ENCODE results near the gene UBE2Q2. TPM values are rescaled to one million over a fixed set of nuclear protein-coding genes. Genes with fewer than 3 reads are reported as not detected.
A peak's percentile ranks its signal among the peaks of the same experiment; 100 is the strongest.

UBE2Q2 gene
- total and polyA plus RNA-seq, 2 of the 4 experiments (the other 2 are of a cell fraction), result 18.0 to 28.9 TPM

GRCh38 chr15:75836959-75837334 is 6.3 kb upstream of the UBE2Q2 start:
- H4K8ac ChIP-seq (ENCODE audit: low read depth in 2 of 2, low read length in 2 of 2), result peak overlapping the region; percentile 6 to 76; a peak in 2 of 4 replicates
- in situ Hi-C loops (cut with MboI; ENCODE audit: low sequenced_read_pairs) (no loop called here), dilution Hi-C loops (cut with HindIII; ENCODE audit: low sequenced_read_pairs, unreplicated experiment) (no loop called here), intact Hi-C loops (cut with micrococcal nuclease) (no loop called here)
- no peak overlapping the region for H3K4me2 ChIP-seq (ENCODE audit: low read depth, low read length)
- peak overlapping the region; percentile 17; the same call in 1 of the 2 replicates for H3K23ac ChIP-seq (ENCODE audit: low read depth, low read length)
- CTCF ChIA-PET, result interaction anchor here (1.1 kb wide), 1 partner anchor 11 kb away, joined by 4 read pairs; no protein-coding TSS in a partner anchor
- no peaks in the 10 kb centered on the region for H3K36me3 ChIP-seq (ENCODE audit: control insufficient read depth, insufficient read depth, low read length)
- H3K27me3 ChIP-seq (ENCODE audit: control insufficient read depth, insufficient read depth, low read length), result 0 out of 2 replicates have a peak, but pooled peaks cover 2% of the 10 kb centered on the region
- peak overlapping the region; percentile 62 for H2AK9ac ChIP-seq (replicated peaks; ENCODE audit: low read depth, low read length, poor library complexity)
- H2AFZ ChIP-seq (replicated peaks; ENCODE audit: low read length, poor library complexity), result peak overlapping the region; percentile 4
- peak overlapping the region; percentile 81; the same call in 1 of the 3 replicates for H2BK15ac ChIP-seq (ENCODE audit: low read depth, low read length)
- H2BK5ac ChIP-seq (ENCODE audit: low read depth, low read length, poor library complexity, severe bottlenecking), result peak overlapping the region; percentile 42
- DNase-seq (peak; percentile 84), ATAC-seq (ENCODE audit: low read depth) (peak; percentile 93)
- peak overlapping the region; percentile 57 for H2BK20ac ChIP-seq (ENCODE audit: low read depth, low read length)
- H3K4me3 ChIP-seq (ENCODE audit: insufficient read depth, low read depth, low read length), result no peak overlapping the region
- H3K4ac ChIP-seq (ENCODE audit: low read depth, low read length), result peak overlapping the region; percentile 57; the same call in 1 of the 2 replicates
- 0 out of 2 replicates have a peak overlapping the region, but pooled peaks have one; percentile 37 for H4K91ac ChIP-seq (ENCODE audit: insufficient read depth, low read depth, low read length)
- POLR2A ChIA-PET (ENCODE audit: unreplicated experiment), result no interaction called here
- WGBS, 2 experiments (ENCODE audit: extremely low coverage in 2 of 2, insufficient read length in 1 of 2), result no CpG with 5 or more reads among the region's 2 CpGs
- no peaks in the 10 kb centered on the region for H3K9me3 ChIP-seq (ENCODE audit: control insufficient read depth, insufficient read depth, low read length)
- no peak overlapping the region for H2BK120ac ChIP-seq (ENCODE audit: low read depth, low read length)
- no TSS peak for BruUV-seq (replicated peaks)
- peak overlapping the region; percentile 66 for H3K14ac ChIP-seq (replicated peaks; ENCODE audit: low read depth, low read length)
- H3K4me1 ChIP-seq (ENCODE audit: control insufficient read depth, insufficient read depth, low read length), result no peaks in the 10 kb centered on the region
- peak overlapping the region; percentile 9; the same call in 1 of the 2 replicates for H4K5ac ChIP-seq (ENCODE audit: low read depth, low read length)
- H3K27ac ChIP-seq (ENCODE audit: insufficient read depth, low read length), result no peak overlapping the region
- H2AK5ac ChIP-seq (ENCODE audit: low read depth, low read length), result peak overlapping the region; percentile 40
- no peaks in the 10 kb centered on the region for H3K79me1 ChIP-seq (ENCODE audit: low read depth in 1 of 2, low read length in 2 of 2)
- no peak overlapping the region; the same call in 1 of the 2 replicates for H3K18ac ChIP-seq (ENCODE audit: low read depth, low read length)
- H3K9ac ChIP-seq (ENCODE audit: low read depth, low read length), result no peak overlapping the region
- H3K56ac ChIP-seq (ENCODE audit: extremely low read depth, insufficient read depth, low read length), result no peak overlapping the region
- H4K20me1 ChIP-seq (ENCODE audit: insufficient read depth, low read length), result no peaks in the 10 kb centered on the region
- H3K9me1 ChIP-seq (ENCODE audit: insufficient read depth, low read length), result 0 out of 2 replicates have a peak, but pooled peaks cover 2% of the 10 kb centered on the region
- TF ChIP-seq RFX5 (IDR thresholded peaks at IDR 0.05; ENCODE audit: low read depth, low read length) (no peak), MAFK (IDR thresholded peaks at IDR 0.05; ENCODE audit: low read depth, low read length) (0 out of 2 replicates have a peak, but pooled peaks have one; percentile 15), RCOR1 (IDR thresholded peaks at IDR 0.05; ENCODE audit: insufficient replicate concordance, low read length) (no peak), NFE2L2 (IDR thresholded peaks at IDR 0.05; ENCODE audit: low read depth, low read length) (no peak), USF2 (IDR thresholded peaks at IDR 0.05; ENCODE audit: low read depth, low read length) (peak; percentile 48; the same call in 1 of the 2 replicates), MXI1 (IDR thresholded peaks at IDR 0.05; ENCODE audit: borderline replicate concordance, low read depth, low read length) (0 out of 2 replicates have a peak, but pooled peaks have one; percentile 28), POLR2A (IDR thresholded peaks at IDR 0.05; ENCODE audit: low read depth, low read length) (no peak), CEBPB (IDR thresholded peaks at IDR 0.05; ENCODE audit: low read depth, low read length) (peak; percentile 12; the same call in 1 of the 2 replicates), ELK1 (IDR thresholded peaks at IDR 0.05; ENCODE audit: borderline replicate concordance, low read depth, low read length) (no peak), CTCF (conservative IDR thresholded peaks at IDR 0.05; ENCODE audit: low read depth, low read length) (no peak), CHD1 (IDR thresholded peaks at IDR 0.05; ENCODE audit: low read depth, low read length) (no peak), RAD21 (IDR thresholded peaks at IDR 0.05; ENCODE audit: low read length) (0 out of 2 replicates have a peak, but pooled peaks have one; percentile 11), MAZ (IDR thresholded peaks at IDR 0.05; ENCODE audit: borderline replicate concordance, low read depth, low read length) (no peak), FOS (IDR thresholded peaks at IDR 0.05; ENCODE audit: low read depth, low read length) (peak; percentile 40; the same call in 1 of the 2 replicates), BHLHE40 (IDR thresholded peaks at IDR 0.05; ENCODE audit: low read depth, low read length) (0 out of 2 replicates have a peak, but pooled peaks have one; percentile 13)
